GM21737 (cell line): ENCODE results near the gene WDR88.
"Not testable (repeated sequence)": the region's sequence is repeated elsewhere in the genome, so short reads cannot be mapped to it uniquely, and the experiment has no call there.

Experiments
- ATAC-seq: cut with Tn5 transposase; IDR thresholded peaks from one replicate; pipeline ENCODE4 v1.9.1; 2021; ENCODE audit warnings: mild to moderate bottlenecking, moderate library complexity; ENCODE audit not compliant: unreplicated experiment

The WDR88 gene

DNA sequence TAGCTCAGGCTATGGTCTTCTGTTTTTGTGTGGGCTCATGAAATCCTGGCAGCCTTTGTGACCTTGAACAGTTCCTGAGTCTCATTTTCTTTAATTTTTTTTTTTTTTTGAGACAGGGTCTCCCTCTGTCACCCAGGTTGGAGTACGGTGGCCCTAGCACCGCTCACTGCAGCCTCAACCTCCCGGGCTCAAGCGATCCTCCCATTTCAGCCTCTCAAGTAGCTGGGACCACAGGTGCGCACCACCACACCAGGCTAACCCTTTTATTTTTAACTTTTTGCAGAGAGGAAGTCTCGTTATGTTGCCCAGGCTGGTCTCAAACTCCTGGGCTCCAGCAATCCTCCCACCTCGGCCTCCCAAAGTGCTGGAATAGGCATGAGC is 77.9 kb downstream of the WDR88 start:
- ATAC-seq, result not testable (repeated sequence)

DNA sequence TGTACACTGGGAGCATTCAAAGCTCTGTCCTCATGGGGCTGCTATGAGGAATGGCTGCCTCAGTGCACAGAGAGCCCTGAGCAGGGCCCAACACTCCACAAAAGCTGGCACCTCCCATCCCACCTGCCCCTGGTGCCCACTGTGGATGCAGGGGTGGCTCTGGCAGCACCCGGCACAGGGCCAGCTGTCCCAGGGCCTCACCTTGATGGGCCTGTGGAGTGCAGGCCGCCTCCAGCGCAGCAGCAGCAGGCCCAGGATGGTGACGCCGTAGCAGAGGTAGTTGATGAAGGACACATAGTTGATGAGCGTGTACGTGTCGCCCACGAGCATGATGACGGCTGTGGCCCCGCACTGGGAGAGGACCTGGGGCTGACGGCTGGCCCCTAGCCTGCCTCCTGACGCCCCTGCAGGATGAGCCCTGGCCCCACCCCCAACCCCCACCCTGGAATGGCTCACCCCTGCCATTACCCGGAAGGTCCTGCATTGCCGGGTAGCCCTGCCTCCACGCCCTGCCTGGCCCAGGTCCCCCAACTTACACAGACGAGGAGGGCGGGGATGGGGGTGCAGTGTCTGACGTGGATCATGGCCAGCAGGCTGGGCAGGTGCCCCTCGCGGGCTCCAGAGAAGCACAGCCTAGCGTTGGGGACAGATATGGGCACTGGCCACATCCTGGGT is 78.5 kb downstream of the WDR88 start:
- ATAC-seq, result no peak

DNA sequence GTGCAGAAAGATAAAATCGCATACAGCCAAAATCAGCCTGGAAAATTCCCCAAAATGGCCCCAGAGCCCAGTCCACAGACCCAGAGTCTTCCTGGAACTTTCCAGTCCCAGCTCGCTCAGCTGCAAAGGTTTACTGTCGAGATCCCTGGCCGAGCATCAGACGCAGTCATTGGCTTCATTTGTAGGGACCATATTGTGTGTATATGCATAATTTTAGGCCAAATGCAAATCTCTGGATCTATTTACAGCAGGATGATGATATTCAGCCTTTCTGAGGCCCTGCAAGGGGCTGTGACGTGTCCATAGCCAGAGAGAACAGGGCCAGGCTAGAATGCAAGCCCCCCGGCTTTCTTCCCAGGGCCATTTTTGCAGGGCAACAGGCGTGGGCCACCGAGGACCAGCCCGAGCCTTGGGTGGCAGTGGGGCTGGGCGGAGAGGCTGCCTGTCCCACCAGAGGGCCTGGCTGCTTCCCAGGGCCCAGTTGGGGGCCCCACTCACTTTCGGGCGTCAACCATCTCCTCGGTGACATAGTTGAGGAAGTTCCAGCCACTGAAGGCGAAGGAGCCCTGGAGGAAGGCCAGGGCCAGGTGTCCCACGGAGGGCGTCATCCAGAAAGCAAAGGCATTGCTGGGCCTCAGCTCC is 80.0 kb downstream of the WDR88 start:
- no peak for ATAC-seq

DNA sequence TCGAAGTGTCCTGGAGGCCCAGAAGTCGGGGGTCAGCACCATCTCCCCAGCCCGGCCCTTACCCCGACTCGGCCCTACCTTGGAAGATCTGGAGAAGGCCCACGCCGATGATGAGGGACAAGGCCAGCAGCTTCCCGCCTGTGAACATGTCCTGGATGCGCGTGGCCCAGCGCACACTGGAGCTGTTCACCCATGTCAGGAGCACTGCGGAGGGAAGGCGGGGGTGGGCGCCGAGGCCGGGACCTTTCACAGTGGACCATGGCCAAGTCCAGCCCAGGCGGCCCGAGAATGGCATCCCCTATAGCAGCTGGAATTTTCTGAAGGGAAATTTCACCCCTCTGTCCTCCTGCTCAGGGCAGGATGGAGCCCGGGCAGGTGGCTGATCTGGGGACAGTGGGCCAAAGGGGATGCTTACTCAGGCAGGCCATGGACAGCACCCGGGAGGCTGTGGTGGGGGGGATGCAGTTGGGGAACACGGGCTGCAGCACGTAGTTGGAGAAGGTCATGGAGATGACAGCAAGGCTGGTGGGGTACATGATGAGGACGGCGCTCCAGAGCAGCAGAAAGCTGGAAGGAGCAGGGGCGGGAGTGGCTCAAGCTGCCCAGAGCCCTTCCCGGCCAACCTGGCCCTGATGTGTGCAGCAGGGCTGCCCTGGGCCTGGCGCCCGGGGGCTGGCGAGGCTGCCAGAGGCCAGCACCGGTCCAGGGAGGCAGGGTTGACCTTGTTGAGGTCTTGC is 80.7 kb downstream of the WDR88 start:
- no peak for ATAC-seq

DNA sequence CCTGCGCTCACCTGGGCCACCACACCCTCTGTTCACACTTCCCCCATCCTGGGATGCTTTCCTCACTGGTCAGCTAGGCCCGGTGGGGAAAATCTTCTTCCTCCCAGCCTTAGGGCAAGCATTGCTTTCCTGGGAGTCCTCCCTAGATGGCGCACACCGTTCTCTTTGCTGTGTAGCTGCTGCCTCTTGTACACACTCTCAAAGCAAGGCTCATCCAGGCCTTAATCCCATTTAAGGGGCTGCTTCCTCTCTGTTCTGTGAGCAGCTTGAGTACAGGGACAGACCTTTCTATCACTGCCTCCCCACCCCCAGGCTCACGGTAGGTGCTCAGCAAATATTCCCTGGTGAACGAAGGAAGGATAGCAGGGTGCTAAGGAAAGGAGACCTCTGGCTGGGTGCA is 82.7 kb downstream of the WDR88 start:
- ATAC-seq, result no peak

DNA sequence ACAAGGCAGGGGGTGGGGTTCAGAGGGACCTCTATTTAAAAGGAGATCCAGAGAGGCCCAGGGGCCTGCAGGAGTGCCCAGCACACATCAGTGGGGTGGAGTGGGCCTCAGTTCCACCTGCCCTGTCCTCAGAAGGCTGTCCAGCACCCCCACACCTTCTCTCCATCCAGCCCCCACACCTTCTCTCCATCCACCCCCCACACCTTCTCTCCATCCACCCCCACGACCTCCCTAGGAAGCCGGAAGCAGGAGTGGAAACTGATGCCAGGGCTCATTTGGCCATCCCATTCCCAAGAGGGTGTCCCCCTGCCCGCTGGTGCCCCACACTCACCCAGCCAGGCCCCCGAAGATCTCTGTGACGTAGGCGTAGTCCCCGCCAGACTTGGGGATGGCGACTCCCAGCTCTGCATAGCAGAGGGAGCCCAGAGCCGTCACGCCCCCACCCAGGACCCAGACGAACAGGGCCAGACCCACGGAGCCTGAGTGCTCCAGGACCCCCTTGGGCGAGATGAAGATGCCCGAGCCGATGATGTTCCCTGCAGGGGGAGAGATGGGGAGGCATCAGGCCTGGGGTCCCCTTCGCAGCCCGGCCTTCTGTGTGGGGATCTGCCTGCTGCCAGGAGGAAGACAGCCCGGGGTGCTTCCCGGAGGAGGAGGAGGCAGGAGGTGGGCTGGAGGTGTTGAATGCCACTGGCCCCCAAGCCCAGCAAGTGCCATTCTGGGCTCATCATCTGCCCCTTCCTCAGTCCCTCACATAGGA is 83.7 kb downstream of the WDR88 start:
- no peak for ATAC-seq

DNA sequence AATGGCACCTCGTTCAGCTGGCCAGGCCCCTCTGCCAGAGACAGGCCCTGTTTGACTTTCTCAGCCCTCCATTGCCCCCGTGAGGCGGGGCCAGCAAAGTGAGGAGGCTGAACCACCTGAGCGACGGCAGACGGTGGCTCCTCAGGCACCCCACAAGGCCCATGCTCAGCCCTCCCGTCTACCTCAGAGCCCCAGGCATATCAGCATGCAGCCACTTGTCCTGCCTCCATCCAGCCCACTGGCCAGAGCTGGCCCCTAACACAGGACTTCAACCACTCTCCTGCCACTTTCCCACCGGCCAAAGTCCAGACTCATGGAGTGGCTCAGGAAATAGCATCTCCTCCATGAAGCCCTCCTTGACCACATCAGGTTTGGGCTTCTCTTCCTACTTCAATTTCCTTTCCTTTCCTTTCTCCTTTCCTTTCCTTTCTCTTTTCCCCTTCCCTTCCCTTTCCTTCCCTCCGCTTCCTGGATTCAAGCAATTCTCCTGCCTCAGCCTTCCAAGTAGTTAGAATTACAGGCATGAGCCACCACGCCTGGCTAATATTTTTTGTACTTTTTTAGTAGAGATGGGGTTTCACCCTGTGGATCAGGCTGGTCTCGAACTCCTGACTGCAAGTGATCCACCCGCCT is 84.4 kb downstream of the WDR88 start:
- no peak for ATAC-seq

DNA sequence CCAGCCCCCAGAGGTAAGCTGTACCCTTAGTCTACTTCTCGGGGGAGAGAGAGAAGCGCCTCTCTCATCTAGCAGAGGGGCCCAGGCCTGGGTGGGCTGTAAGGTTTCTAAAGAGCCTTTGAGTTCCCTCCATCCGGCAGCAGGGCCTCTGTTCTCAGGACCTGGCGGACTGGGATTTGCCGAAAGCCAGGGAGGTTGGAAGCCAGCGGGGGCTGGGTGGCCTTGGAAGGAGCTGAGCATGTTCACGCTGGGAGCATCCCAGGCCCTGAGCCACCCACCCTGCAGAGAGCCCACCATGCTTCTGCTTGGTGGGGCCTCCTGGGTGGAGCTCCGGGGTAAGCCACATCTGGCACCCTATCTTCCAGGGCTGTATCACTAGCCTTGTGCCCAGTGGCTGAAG is 86.0 kb downstream of the WDR88 start:
- ATAC-seq, result no peak

DNA sequence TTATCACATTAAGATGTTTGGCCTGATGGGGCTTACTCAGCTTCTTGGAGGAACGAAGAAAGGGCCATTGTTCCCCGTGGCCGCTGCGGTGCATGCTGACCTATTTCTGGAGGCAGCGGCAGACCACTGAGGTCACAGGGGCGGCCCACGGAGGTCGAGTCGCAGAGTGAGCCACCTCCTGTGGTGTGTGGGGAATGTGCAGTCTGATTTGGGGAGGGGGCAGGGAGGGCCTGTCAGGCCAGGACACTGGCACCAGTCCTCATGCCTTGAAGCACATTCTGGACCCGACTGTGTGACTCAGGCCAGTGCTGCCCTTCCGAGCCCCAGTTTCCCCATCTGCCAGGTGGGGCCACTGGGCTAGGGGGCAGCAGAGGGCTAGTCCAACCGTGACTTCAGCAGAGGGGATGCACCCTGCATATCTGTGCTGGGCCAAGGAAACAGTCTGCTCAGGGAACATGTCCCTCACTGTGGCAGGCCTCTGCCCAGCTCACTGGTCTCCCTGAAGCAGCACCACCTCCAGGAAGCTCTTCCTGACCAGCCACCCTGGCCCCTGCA is 87.4 kb downstream of the WDR88 start:
- ATAC-seq, result no peak

DNA sequence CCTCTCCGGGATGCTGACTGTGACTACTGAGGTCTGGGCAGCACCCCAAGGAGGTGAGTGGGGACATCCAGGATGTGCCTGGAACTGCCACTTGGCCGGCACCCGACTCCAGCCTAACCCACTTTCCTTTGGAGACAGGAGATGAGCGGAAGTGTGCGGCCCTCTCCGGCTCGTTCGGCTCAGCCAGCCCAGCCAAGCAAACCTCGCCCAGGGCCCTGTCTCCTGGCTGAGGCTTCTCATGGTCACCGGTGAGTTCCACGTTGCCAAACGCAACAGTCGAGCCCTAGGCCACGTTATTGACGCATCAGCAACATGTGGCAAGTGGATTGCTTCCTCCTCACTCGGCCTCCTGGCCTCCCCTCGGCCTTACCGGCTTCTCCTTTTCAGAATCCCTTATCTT is 88.2 kb downstream of the WDR88 start:
- no peak for ATAC-seq

DNA sequence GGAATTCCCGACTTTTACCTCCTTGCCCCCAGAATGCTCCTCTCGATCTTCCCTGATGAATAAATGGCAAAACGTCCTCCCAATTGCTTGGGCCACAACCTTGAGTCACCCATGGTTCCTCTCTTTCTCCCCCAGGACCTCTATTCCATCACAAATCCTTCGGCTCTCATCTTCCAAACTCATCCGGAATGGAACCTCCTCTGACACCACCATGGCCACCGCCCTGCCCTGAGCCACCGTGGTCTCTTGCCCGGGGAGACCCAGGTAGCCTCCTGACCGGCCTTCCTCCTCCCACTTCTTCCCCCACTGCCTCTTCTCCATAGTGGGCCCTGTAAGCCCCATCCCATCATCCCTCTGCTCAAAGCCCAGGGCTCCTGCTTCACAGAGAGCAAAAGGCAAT is 88.8 kb downstream of the WDR88 start:
- no peak for ATAC-seq

DNA sequence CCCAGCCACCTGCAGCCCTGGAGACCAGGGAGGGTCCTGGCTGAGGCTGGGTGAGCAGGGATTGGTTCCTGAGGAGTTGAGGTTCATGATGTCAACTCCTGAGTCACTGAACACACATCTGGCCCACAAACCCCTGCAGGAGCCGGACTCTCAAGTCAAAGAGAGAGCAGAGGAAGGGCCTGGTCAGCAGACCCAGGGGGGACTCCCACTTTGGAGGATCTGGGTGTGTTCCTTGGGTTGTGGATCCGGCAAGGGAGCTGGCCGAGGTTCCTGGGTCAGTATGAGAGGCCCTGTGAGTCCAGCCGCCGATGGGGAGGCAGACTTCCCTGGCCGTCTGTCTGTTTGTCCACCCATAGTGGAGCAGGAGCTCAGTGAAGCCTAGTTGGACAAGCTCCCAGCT is 89.7 kb downstream of the WDR88 start:
- ATAC-seq, result no peak

DNA sequence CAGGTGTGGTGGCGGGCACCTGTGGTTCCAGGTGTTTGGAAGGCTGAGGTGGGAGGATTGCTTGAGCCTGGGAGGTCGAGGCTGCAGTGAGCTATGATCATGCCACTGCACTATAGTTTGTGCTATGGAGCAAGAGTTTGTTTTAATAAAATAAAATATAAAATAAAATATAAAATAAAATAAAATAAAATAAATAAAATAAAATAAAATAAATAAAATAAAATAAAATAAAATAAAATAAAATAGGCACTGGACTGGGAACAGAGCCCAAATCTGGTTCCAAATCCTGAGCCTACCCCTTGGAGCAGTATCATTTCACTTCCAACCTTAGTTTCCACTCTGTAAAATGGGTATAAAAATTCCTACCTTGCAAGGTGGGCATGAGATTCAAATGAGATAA is 90.3 kb downstream of the WDR88 start:
- ATAC-seq, result not testable (repeated sequence)

DNA sequence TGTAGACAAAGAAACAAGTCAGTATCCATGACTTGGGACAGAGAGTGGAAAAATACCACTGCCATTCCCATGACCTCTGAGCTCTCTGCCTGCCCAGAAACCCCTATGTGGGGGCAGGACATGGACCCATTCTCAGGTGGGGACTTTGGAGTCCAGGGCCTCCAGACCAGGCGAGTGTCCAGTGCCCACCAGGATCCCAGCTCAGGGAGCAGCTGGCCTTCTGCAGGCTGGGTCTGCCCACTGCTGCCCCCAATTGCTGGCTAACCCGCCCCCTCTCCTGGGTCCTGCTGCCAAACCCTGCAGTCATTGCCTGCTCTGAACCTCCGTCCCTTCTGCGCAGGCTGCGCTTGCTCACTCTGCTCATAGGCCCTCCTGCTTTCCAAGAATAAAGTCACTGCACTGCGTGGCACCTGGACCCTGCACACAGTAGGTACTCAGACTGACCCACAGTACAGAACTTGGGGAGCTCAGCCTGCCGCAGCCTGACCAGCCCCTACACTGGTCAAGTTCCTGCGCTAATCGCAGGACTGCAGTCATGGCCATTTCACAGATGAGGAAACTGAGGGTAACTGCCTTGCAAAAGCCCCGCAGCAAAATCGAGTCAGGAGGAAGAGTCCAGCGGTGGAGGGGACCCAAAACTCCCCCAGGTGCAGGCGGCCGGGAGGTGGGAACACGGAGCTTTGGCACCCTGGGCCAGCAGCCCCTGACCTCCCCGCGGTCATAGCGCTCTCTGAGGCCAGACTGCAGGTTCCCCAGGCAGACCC is 93.0 kb downstream of the WDR88 start:
- no peak for ATAC-seq
